Subcutaneous abdominal adipose tissue (tissue), 5 donors: Measurements from ENCODE around the gene TM9SF1.

ENCODE experiments used
- H3K27ac ChIP-seq: one replicate; pipeline ENCODE4 v1.7.0; 2013; ENCODE audit warnings: low read depth, mild to moderate bottlenecking, inconsistent platforms, low read length, moderate library complexity
- H3K27me3 ChIP-seq, 5 donors: one replicate each; pipeline ENCODE4 v1.7.0; 2013; ENCODE audit warnings: low read length in 5 of 5, inconsistent platforms in 1 of 5; ENCODE audit not compliant: control insufficient read depth in 5 of 5, insufficient read depth in 4 of 5
- H3K36me3 ChIP-seq, 5 donors: one replicate each; pipeline ENCODE4 v1.7.0; 2013; ENCODE audit warnings: low read length in 5 of 5; ENCODE audit not compliant: control insufficient read depth in 5 of 5, insufficient read depth in 5 of 5
- H3K4me1 ChIP-seq, 5 donors: one replicate each; pipeline ENCODE4 v1.7.0; 2013; ENCODE audit warnings: low read length in 5 of 5, mild to moderate bottlenecking in 3 of 5, moderate library complexity in 1 of 5; ENCODE audit not compliant: control insufficient read depth in 5 of 5, insufficient read depth in 5 of 5
- H3K4me3 ChIP-seq, 5 donors: one replicate each; pipeline ENCODE4 v1.7.0; 2013; ENCODE audit warnings: low read length in 5 of 5, low read depth in 1 of 5
- H3K9ac ChIP-seq, 5 donors: one replicate each; pipeline ENCODE4 v1.7.0; 2013; ENCODE audit warnings: low read length in 5 of 5, mild to moderate bottlenecking in 4 of 5, moderate library complexity in 3 of 5
- H3K9me3 ChIP-seq, 5 donors: one replicate each; pipeline ENCODE4 v1.7.0; 2013; ENCODE audit warnings: low read length in 5 of 5; ENCODE audit not compliant: control insufficient read depth in 5 of 5
- donor health status: healthy.
- donor health status: healthy.
- donor health status: healthy.
- donor health status: healthy.
- donor health status: healthy.

The TM9SF1 gene

GRCh38 chr14:24235804-24236688, 40.8 kb upstream of the TM9SF1 start:
- Histone ChIP-seq H3K9me3 (no peaks in the 10 kb centered on the region), H3K4me3 (no peak overlapping the region), H3K4me1 (peaks cover 8 to 56% (median 44%) of the 10 kb centered on the region in 5 donors), H3K27ac (no peak overlapping the region), H3K36me3 (peaks cover 25 to 68% (median 59%) of the 10 kb centered on the region in 5 donors), H3K9ac (peak overlapping the region in 1 of 5 donors; percentile 39), H3K27me3 (no peaks in the 10 kb centered on the region)

- H3K9me3 ChIP-seq = no peaks in the 10 kb centered on the region
- H3K4me3 ChIP-seq = no peak overlapping the region
- peak overlapping the region; percentile 97 for H3K27ac ChIP-seq
- peaks cover 8 to 44% (median 32%) of the 10 kb centered on the region in 5 donors for H3K4me1 ChIP-seq
- H3K36me3 ChIP-seq = peaks cover 19 to 51% (median 42%) of the 10 kb centered on the region in 5 donors
- H3K9ac ChIP-seq = no peak overlapping the region
- no peaks in the 10 kb centered on the region for H3K27me3 ChIP-seq
Measured at GRCh38 chr14:24234095-24235005, 39.1 kb upstream of the TM9SF1 start.

- H3K36me3 ChIP-seq = peaks cover 17 to 43% (median 33%) of the 10 kb centered on the region in 5 donors
- peak overlapping the region; percentile 23 to 96 (median 81) for H3K9ac ChIP-seq
- no peaks in the 10 kb centered on the region for H3K9me3 ChIP-seq
- no peaks in the 10 kb centered on the region for H3K27me3 ChIP-seq
- peaks cover 8 to 37% (median 29%) of the 10 kb centered on the region in 5 donors for H3K4me1 ChIP-seq
- H3K4me3 ChIP-seq = peak overlapping the region; percentile 93 to 98 (median 96)
- peak overlapping the region; percentile 97 for H3K27ac ChIP-seq
Measured at GRCh38 chr14:24233538-24233866, 38.3 kb upstream of the TM9SF1 start.

- Histone ChIP-seq H3K9me3 (no peaks in the 10 kb centered on the region), H3K4me1 (peaks cover 8 to 36% (median 29%) of the 10 kb centered on the region in 5 donors), H3K4me3 (peak within 1 kb of the TSS; percentile 93 to 98 (median 96)), H3K27ac (peak within 1 kb of the TSS; percentile 97), H3K36me3 (peaks cover 17 to 40% (median 27%) of the 10 kb centered on the region in 5 donors), H3K27me3 (no peaks in the 10 kb centered on the region), H3K9ac (peak within 1 kb of the TSS; percentile 78 to 96 (median 84))
Measured at GRCh38 chr14:24232645-24233537, 37.6 kb upstream of the TM9SF1 start, which contains the start of gene GMPR2. Gene GMPR2 (plus strand): TSS chr14:24232929. CDS start chr14:24233254, 325 bp downstream.

GRCh38 chr14:24232121-24232644, 36.9 kb upstream of the TM9SF1 start, which contains the start of gene NEDD8:
Gene NEDD8 (minus strand): TSS chr14:24232367. CDS start chr14:24232267, 100 bp downstream.
- no peaks in the 10 kb centered on the region for H3K9me3 ChIP-seq
- H3K9ac ChIP-seq = peak within 1 kb of the TSS; percentile 78 to 96 (median 84)
- H3K27ac ChIP-seq = peak within 1 kb of the TSS; percentile 97
- H3K36me3 ChIP-seq = peaks cover 17 to 37% (median 20%) of the 10 kb centered on the region in 5 donors
- peaks cover 8 to 36% (median 29%) of the 10 kb centered on the region in 5 donors for H3K4me1 ChIP-seq
- peak within 1 kb of the TSS; percentile 93 to 98 (median 96) for H3K4me3 ChIP-seq
- no peaks in the 10 kb centered on the region for H3K27me3 ChIP-seq

- H3K27ac ChIP-seq = peak overlapping the region; percentile 97
- H3K4me3 ChIP-seq = peak overlapping the region; percentile 93 to 98 (median 96)
- H3K27me3 ChIP-seq = no peaks in the 10 kb centered on the region
- H3K4me1 ChIP-seq = peaks cover 8 to 36% (median 29%) of the 10 kb centered on the region in 5 donors
- no peaks in the 10 kb centered on the region for H3K9me3 ChIP-seq
- peak overlapping the region; percentile 76 to 96 (median 84) for H3K9ac ChIP-seq
- peaks cover 11 to 31% (median 16%) of the 10 kb centered on the region in 5 donors for H3K36me3 ChIP-seq
Measured at GRCh38 chr14:24231263-24232120, 36.3 kb upstream of the TM9SF1 start.

GRCh38 chr14:24228902-24229301, 33.7 kb upstream of the TM9SF1 start:
- no peak overlapping the region for H3K27ac ChIP-seq
- H3K9ac ChIP-seq = peak overlapping the region in 1 of 5 donors; percentile 3
- H3K4me1 ChIP-seq = peaks cover 8 to 29% (median 26%) of the 10 kb centered on the region in 5 donors
- no peak overlapping the region for H3K4me3 ChIP-seq
- peaks cover 0 to 9% (median 2%) of the 10 kb centered on the region in 5 donors for H3K36me3 ChIP-seq
- no peaks in the 10 kb centered on the region for H3K9me3 ChIP-seq
- H3K27me3 ChIP-seq = no peaks in the 10 kb centered on the region

- H3K9ac ChIP-seq = no peak overlapping the region
- no peaks in the 10 kb centered on the region for H3K9me3 ChIP-seq
- no peak overlapping the region for H3K27ac ChIP-seq
- H3K4me3 ChIP-seq = no peak overlapping the region
- peaks cover 0 to 9% (median 2%) of the 10 kb centered on the region in 5 donors for H3K36me3 ChIP-seq
- H3K4me1 ChIP-seq = peaks cover under 1 to 11% (median 9%) of the 10 kb centered on the region in 5 donors
- no peaks in the 10 kb centered on the region for H3K27me3 ChIP-seq
Measured at GRCh38 chr14:24226473-24226872, 31.2 kb upstream of the TM9SF1 start.
